Adrenal gland (tissue), 12 donors: ENCODE measurements around the gene ARID5A. TPM values are rescaled to one million over a fixed set of nuclear protein-coding genes. Genes with fewer than 3 reads are reported as not detected.
"Not testable (repeated sequence)": the region's sequence is repeated elsewhere in the genome, so short reads cannot be mapped to it uniquely, and the experiment has no call there.

Source experiments
- DNase-seq, 7 donors: peaks; one replicate each; pipeline ENCODE4 v3.0.0-alpha.2; 2019 to 2020
- H3K27ac ChIP-seq, 5 donors: fragments of 200-600 bp; sonication (generic) in 4 of 5; 1 replicate in 3 of 5; 2 replicates in 2 of 5; pipeline versions ENCODE4 v1.5.1 to v1.8.0; 2016 to 2020; ENCODE audit warnings: mild to moderate bottlenecking in 1 of 5
- H3K27me3 ChIP-seq: fragments of 200-600 bp; 2 replicates; pipeline ENCODE4 v1.8.0; 2021
- H3K36me3 ChIP-seq, 2 donors: fragments of 200-600 bp; replicated peaks in 1 of 2; 1 replicate in 1 of 2; 2 replicates in 1 of 2; pipeline versions ENCODE4 v1.5.1 to v1.8.0; 2018 to 2022
- H3K4me1 ChIP-seq, 2 donors: fragments of 200-600 bp; replicated peaks in 1 of 2; 1 replicate in 1 of 2; 2 replicates in 1 of 2; pipeline versions ENCODE4 v1.5.1 to v1.8.0; 2018 to 2021
- H3K4me3 ChIP-seq, 4 donors: fragments of 200-600 bp; sonication (generic) in 3 of 4; one replicate each; pipeline ENCODE4 v1.5.1; 2016 to 2018
- H3K9me3 ChIP-seq, 3 donors: fragments of 200-600 bp; sonication (generic) in 1 of 3; replicated peaks in 1 of 3; 1 replicate in 2 of 3; 2 replicates in 1 of 3; pipeline versions ENCODE4 v1.5.1 to v1.8.0; 2016 to 2021
- CTCF ChIP-seq, 6 experiments: fragments of 450-650 bp in 4 of 6; fragments of 200-600 bp in 2 of 6; sonication (generic) in 1 of 6; IDR thresholded peaks; 1 replicate in 5 of 6; 2 replicates in 1 of 6; pipeline versions ENCODE4 v1.5.1 to v1.8.0; 2016 to 2021; ENCODE audit warnings: antibody characterized with exemption in 6 of 6, mild to moderate bottlenecking in 2 of 6, moderate library complexity in 1 of 6
- POLR2A ChIP-seq, 2 donors: fragments of 450-650 bp; IDR thresholded peaks; one replicate each; pipeline ENCODE4 v1.6.1; 2017; ENCODE audit warnings: antibody characterized with exemption in 2 of 2, mild to moderate bottlenecking in 2 of 2, moderate library complexity in 1 of 2
- WGBS, 4 donors: extraction: QIAGEN DNeasy Blood & Tissue Kit in 2 of 4; methylation state at CpG; one replicate each; pipeline versions ENCODE4 v1.1.5 to v1.1.7; 2013 to 2017; 5-methylcytosine and 5-hydroxymethylcytosine counted together
- intact Hi-C, 2 donors: fragments of 100-400 bp; cut with DNase I; formaldehyde crosslinking; loops; one replicate each; pipeline versions ENCODE4 v1.14.1 to v1.15.0; 2022 to 2023
- polyA plus RNA-seq, 3 donors: library from polyadenylated mRNA; stranded (reverse); fragments of 200-250 nt in 2 of 3; fragments of 350-450 nt in 1 of 3; fragmentation: Illumina TruSeq in 1 of 3; extraction: RNeasy Lipid Tissue Mini Kit (QIAGEN cat#74804) in 1 of 3; gene quantifications; one replicate each; pipeline ENCODE4 v1.2.3, GENCODE V29; 2013 to 2014
- total RNA-seq, 9 donors: library from RNA; depleted of rRNA in 4 of 9; stranded (reverse); fragments of >200 nt in 4 of 9; fragments of 120-200 nt in 1 of 9; fragmentation: NEBNext Ultra II Directional in 1 of 9; extraction: Animal tissue kit (Norgen Biotek cat#: 25700) in 1 of 9; gene quantifications; one replicate each; pipeline versions ENCODE4 v1.1.0 to v1.2.4, GENCODE V29; 2013 to 2023
- donor health status: healthy with polysubstance abuse.
- donor health status: Bipolar disorder and iron deficiency.
- donor health status: DM: yes; HTN: yes; CAD: no.
- donor health status: DM: no; HTN: no; CAD: no.
- donor health status: DM: no; HTN: no; CAD: no.
- donor health status: DM: yes; HTN: yes; CAD: no.

The ARID5A gene
- total and polyA plus RNA-seq, 12 donors, result 0.94 to 39.6 (median 14.3) TPM

- Histone ChIP-seq H3K27ac (no peak overlapping the region), H3K9me3 (peaks cover 0 to 8% (median 0%) of the 10 kb centered on the region in 3 donors), H3K36me3 (no peaks in the 10 kb centered on the region), H3K4me3 (no peak overlapping the region), H3K27me3 (peaks cover 10% of the 10 kb centered on the region), H3K4me1 (no peaks in the 10 kb centered on the region)
- intact Hi-C loops, result no loop called here
- no peak for DNase-seq
- no peak for TF ChIP-seq POLR2A (IDR thresholded peaks at IDR 0.05)
- no peak for TF ChIP-seq CTCF (IDR thresholded peaks at IDR 0.05)
- WGBS, 4 donors, result 84 to 93% (median 90%) methylated on average over 9 to 12 of the region's 12 CpGs
Observed at GRCh38 chr2:96498021-96498431, 38.5 kb upstream of the ARID5A start.

- H3K4me1 ChIP-seq, intact Hi-C loops, DNase-seq, H3K9me3 ChIP-seq, H3K27ac ChIP-seq, H3K36me3 ChIP-seq, H3K4me3 ChIP-seq: not testable (repeated sequence)
- 92 to 94% (median 92%) methylated on average over 6 of the region's 6 CpGs for WGBS, 4 donors
- peaks cover 10% of the 10 kb centered on the region for H3K27me3 ChIP-seq
Observed at GRCh38 chr2:96498611-96499010, 37.9 kb upstream of the ARID5A start.

- WGBS, 4 donors, result 79 to 88% (median 84%) methylated on average over 6 to 15 of the region's 15 CpGs
- TF ChIP-seq POLR2A (IDR thresholded peaks at IDR 0.05) (no peak), CTCF (IDR thresholded peaks at IDR 0.05) (no peak)
- intact Hi-C loops, result no loop called here
Observed at GRCh38 chr2:96499061-96499960, 37.2 kb upstream of the ARID5A start.

GRCh38 chr2:96500385-96501066 is 36.0 kb upstream of the ARID5A start:
- H3K27me3 ChIP-seq, result peaks cover 10% of the 10 kb centered on the region
- no peak for DNase-seq
- TF ChIP-seq CTCF (IDR thresholded peaks at IDR 0.05) (no peak), POLR2A (IDR thresholded peaks at IDR 0.05) (no peak)
- no peak overlapping the region for H3K4me3 ChIP-seq
- WGBS, 4 donors, result 23 to 44% (median 32%) methylated on average over 3 to 64 of the region's 64 CpGs
- H3K36me3 ChIP-seq, result no peaks in the 10 kb centered on the region
- H3K9me3 ChIP-seq, result no peaks in the 10 kb centered on the region
- intact Hi-C loops, result loop anchor here in 1 of 2 donors (10.0 kb wide), 1 partner anchor 186 kb away; no protein-coding TSS in a partner anchor
- H3K27ac ChIP-seq, result no peak overlapping the region
- no peaks in the 10 kb centered on the region for H3K4me1 ChIP-seq

More at GRCh38 chr2:96499061-96499960, 37.2 kb upstream of the ARID5A start:
- H3K27ac ChIP-seq, result no peak overlapping the region
- H3K36me3 ChIP-seq, result no peaks in the 10 kb centered on the region
- H3K27me3 ChIP-seq, result peaks cover 10% of the 10 kb centered on the region
- H3K9me3 ChIP-seq, result peaks cover 0 to under 1% (median 0%) of the 10 kb centered on the region in 3 donors
- DNase-seq, result no peak
- H3K4me3 ChIP-seq, result no peak overlapping the region
- no peaks in the 10 kb centered on the region for H3K4me1 ChIP-seq
